ENCODE measurements around the gene CHST7. TPM values are rescaled to one million over a fixed set of nuclear protein-coding genes. Genes with fewer than 3 reads are reported as not detected.
A peak's percentile ranks its signal among the peaks of the same experiment; 100 is the strongest.

The CHST7 gene
- total and polyA plus RNA-seq, 10 of the 15 experiments (the other 5 are each of a cell fraction or from before 2014, with no cell fraction given) = 0.58 to 11.0 (median 5.4) TPM

DNA sequence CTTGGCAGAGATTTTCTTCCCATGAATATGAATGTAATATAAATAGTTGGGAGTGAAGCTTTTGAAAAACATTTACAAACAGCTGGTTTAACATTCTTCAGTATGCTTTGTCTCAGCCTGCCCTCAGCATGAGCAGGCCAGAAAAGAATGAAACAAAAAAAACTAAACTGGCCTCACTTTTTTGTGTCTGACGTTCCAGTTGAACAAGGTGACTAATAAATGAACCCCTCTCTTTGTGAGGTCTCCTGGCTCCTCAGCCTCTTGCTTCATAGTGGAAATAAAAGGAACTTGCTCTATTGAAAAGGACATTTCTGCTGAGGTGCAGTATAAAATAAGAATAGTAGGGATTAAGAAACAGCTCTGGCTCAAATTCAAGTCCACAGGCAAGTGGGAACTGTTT lies 9.4 kb downstream of the CHST7 start:
- no peaks in the 10 kb centered on the region; the same call in 2 of the 3 replicates for H3K9me3 ChIP-seq (replicated peaks; ENCODE audit: control insufficient read depth, insufficient read depth, low read length)
- ChIA-PET CTCF (interaction anchor here (1.1 to 1.4 kb wide), 3 partner anchors 10 to 214 kb away, joined by 4 to 5 read pairs (median 4); no protein-coding TSS in a partner anchor), POLR2A (no interaction called here), SMC1A (ENCODE audit: uncharacterized antibody, unreplicated experiment) (interaction anchor here (0.6 to 1.8 kb wide), 3 partner anchors 10 to 88 kb away, joined by 3 to 6 read pairs (median 5); no protein-coding TSS in a partner anchor), RAD21 (ENCODE audit: unreplicated experiment) (interaction anchor here (2.0 kb wide), 1 partner anchor 46 kb away, joined by 7 read pairs; no protein-coding TSS in a partner anchor)
- no peaks in the 10 kb centered on the region; the same call in 1 of the 2 replicates for H4K20me1 ChIP-seq (ENCODE audit: control insufficient read depth, insufficient read depth)
- no peak overlapping the region for H3K9ac ChIP-seq (ENCODE audit: control insufficient read depth, insufficient read depth, low read length)
- no peak overlapping the region for H3K4me3 ChIP-seq
- no peak overlapping the region for H3K4me2 ChIP-seq (ENCODE audit: control insufficient read depth, insufficient read depth)
- peaks cover 17% of the 10 kb centered on the region for H3K4me1 ChIP-seq (ENCODE audit: control insufficient read depth, insufficient read depth, low read length)
- no peak overlapping the region for H3K27ac ChIP-seq (ENCODE audit: control insufficient read depth, insufficient read depth)
- no peak for FAIRE-seq
- 58% methylated on average over 1 of the region's 1 CpG for WGBS (ENCODE audit: insufficient coverage, insufficient replicate concordance, low lambda C conversion rate, missing lambda C conversion rate)
- peak; percentile 28; the same call in 2 of the 3 replicates for ATAC-seq
- intact Hi-C loops (cut with micrococcal nuclease; ENCODE audit: unreplicated experiment) = no loop called here
- H2AFZ ChIP-seq (ENCODE audit: control insufficient read depth, low read depth, low read length) = no peak overlapping the region
- no peaks in the 10 kb centered on the region for H3K27me3 ChIP-seq (replicated peaks in 1 of 2; ENCODE audit: control insufficient read depth in 2 of 2, insufficient read depth in 2 of 2, low read length in 1 of 2)
- in situ Hi-C loops (cut with MboI) = no loop called here
- DNase-seq (ENCODE audit: low read depth, low spot score) = no peak
- H3K79me2 ChIP-seq (ENCODE audit: control insufficient read depth, insufficient read depth, low read length) = peaks cover 21% of the 10 kb centered on the region
- BruUV-seq (replicated peaks) = no TSS peak
- H3K36me3 ChIP-seq (ENCODE audit: control insufficient read depth in 2 of 2, insufficient read depth in 2 of 2, low read length in 1 of 2) = no peaks in the 10 kb centered on the region; a peak in 1 of 4 replicates
- TF ChIP-seq, protein P1, sequence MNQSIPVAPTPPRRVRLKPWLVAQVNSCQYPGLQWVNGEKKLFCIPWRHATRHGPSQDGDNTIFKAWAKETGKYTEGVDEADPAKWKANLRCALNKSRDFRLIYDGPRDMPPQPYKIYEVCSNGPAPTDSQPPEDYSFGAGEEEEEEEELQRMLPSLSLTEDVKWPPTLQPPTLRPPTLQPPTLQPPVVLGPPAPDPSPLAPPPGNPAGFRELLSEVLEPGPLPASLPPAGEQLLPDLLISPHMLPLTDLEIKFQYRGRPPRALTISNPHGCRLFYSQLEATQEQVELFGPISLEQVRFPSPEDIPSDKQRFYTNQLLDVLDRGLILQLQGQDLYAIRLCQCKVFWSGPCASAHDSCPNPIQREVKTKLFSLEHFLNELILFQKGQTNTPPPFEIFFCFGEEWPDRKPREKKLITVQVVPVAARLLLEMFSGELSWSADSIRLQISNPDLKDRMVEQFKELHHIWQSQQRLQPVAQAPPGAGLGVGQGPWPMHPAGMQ (IDR thresholded peaks at IDR 0.05; ENCODE audit: borderline replicate concordance) = no peak
- TF ChIP-seq RUNX3 (IDR thresholded peaks at IDR 0.05; ENCODE audit: low read length) = no peak
- no peak for TF ChIP-seq SUZ12 (IDR thresholded peaks at IDR 0.05; ENCODE audit: unreplicated experiment)
- TF ChIP-seq ZNF274 (IDR thresholded peaks at IDR 0.05; ENCODE audit: insufficient read depth, insufficient read length) = no peak
- TF ChIP-seq NFXL1 (IDR thresholded peaks at IDR 0.05; ENCODE audit: borderline replicate concordance) = no peak
- TF ChIP-seq CHD1 (IDR thresholded peaks at IDR 0.05; ENCODE audit: low read depth, low read length) = no peak
- TF ChIP-seq ZNF24 (IDR thresholded peaks at IDR 0.05) = no peak
- TF ChIP-seq RB1 (IDR thresholded peaks at IDR 0.05; ENCODE audit: borderline replicate concordance) = no peak
- TF ChIP-seq, protein P2, sequence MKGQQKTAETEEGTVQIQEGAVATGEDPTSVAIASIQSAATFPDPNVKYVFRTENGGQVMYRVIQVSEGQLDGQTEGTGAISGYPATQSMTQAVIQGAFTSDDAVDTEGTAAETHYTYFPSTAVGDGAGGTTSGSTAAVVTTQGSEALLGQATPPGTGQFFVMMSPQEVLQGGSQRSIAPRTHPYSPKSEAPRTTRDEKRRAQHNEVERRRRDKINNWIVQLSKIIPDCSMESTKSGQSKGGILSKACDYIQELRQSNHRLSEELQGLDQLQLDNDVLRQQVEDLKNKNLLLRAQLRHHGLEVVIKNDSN (IDR thresholded peaks at IDR 0.05; ENCODE audit: borderline replicate concordance, extremely low read length, insufficient read depth, low read depth, low read length) = no peak
- no peak for TF ChIP-seq RBBP5 (conservative IDR thresholded peaks at IDR 0.05)
- no peak for TF ChIP-seq ZNF207 (IDR thresholded peaks at IDR 0.05; ENCODE audit: borderline replicate concordance)
- TF ChIP-seq, protein P3, sequence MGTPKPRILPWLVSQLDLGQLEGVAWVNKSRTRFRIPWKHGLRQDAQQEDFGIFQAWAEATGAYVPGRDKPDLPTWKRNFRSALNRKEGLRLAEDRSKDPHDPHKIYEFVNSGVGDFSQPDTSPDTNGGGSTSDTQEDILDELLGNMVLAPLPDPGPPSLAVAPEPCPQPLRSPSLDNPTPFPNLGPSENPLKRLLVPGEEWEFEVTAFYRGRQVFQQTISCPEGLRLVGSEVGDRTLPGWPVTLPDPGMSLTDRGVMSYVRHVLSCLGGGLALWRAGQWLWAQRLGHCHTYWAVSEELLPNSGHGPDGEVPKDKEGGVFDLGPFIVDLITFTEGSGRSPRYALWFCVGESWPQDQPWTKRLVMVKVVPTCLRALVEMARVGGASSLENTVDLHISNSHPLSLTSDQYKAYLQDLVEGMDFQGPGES (IDR thresholded peaks at IDR 0.05) = no peak
- no peak for TF ChIP-seq MEF2B (IDR thresholded peaks at IDR 0.05; ENCODE audit: partially characterized antibody, poor library complexity, severe bottlenecking)
- no peak for TF ChIP-seq PAX8 (IDR thresholded peaks at IDR 0.05)
- TF ChIP-seq, protein P4, sequence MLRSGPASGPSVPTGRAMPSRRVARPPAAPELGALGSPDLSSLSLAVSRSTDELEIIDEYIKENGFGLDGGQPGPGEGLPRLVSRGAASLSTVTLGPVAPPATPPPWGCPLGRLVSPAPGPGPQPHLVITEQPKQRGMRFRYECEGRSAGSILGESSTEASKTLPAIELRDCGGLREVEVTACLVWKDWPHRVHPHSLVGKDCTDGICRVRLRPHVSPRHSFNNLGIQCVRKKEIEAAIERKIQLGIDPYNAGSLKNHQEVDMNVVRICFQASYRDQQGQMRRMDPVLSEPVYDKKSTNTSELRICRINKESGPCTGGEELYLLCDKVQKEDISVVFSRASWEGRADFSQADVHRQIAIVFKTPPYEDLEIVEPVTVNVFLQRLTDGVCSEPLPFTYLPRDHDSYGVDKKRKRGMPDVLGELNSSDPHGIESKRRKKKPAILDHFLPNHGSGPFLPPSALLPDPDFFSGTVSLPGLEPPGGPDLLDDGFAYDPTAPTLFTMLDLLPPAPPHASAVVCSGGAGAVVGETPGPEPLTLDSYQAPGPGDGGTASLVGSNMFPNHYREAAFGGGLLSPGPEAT (IDR thresholded peaks at IDR 0.05; ENCODE audit: low read depth) = no peak
- TF ChIP-seq BACH1 (IDR thresholded peaks at IDR 0.05; ENCODE audit: borderline replicate concordance) = no peak
- no peak for TF ChIP-seq CREM (IDR thresholded peaks at IDR 0.05; ENCODE audit: low read depth)

All from GM12878 (cell line).